Endothelial cell of hepatic sinusoid (primary cell): Measurements from ENCODE around the gene CCDC85B.
"Not testable (repeated sequence)": the region's sequence is repeated elsewhere in the genome, so short reads cannot be mapped to it uniquely, and the experiment has no call there.

Experiments
- in situ Hi-C: cut with HindIII; loops from 2 replicates; pipeline ENCODE4 v1.10.0; 2017; ENCODE audit warnings: low sequenced_read_pairs

The CCDC85B gene

DNA sequence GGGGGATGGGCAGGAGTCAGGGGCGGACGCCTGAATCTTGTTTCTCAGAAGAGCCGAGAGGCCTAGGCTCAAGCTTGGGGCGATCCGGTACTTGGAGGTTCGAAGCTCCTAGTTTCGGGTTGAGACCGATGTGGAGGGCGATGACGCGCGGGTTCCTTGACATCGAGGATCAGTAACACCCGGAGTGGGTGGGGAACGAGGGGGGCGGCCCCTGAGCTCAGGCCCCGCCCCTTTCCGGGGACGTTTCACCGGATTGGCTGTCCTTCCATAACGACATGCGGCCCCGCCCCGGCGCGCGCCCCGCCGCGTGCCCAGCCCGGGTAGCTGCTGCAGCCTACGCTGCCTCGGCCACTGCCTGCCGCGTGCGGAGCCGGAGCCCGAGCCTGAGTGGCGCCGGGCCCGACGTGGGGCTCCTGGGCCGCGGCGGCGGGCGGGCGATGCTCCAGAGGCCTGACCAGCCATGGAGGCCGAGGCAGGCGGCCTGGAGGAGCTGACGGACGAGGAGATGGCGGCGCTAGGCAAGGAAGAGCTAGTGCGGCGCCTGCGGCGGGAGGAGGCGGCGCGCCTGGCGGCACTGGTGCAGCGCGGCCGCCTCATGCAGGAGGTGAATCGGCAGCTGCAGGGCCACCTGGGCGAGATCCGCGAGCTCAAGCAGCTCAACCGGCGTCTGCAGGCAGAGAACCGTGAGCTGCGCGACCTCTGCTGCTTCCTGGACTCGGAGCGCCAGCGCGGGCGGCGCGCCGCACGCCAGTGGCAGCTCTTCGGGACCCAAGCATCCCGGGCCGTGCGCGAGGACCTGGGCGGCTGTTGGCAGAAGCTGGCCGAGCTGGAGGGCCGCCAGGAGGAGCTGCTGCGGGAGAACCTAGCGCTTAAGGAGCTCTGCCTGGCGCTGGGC is at the start of gene CCDC85B:
Gene CCDC85B, plus strand, starts transcription at position 350 of the 895 bp plus-strand sequence. Its CDS starts 111 bp downstream, at position 461.
- in situ Hi-C loops = loop anchor here (10.0 kb wide), 1 partner anchor 256 kb away; the partner anchor contains the start of gene SIPA1

DNA sequence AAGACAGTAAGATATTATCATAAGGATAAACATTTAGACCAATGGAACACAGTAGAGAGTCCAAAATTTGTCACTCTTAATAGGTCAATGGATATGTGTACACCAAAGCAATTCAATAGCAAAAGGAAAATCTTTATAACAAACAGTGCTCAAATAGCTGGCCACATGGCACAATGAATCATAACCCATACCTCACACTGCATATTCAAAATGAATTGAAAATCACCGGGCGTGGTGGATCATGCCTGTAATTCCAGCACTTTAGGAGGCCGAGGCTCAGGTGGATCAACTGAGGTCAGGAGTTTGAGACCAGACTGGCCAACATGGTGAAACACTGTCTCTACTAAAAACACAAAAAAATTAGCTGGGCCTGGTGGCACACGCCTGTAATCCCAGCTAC is 48.3 kb upstream of the CCDC85B start:
- in situ Hi-C loops = loop anchor here (5.0 kb wide), 1 partner anchor 70 kb away; no protein-coding TSS in a partner anchor

DNA sequence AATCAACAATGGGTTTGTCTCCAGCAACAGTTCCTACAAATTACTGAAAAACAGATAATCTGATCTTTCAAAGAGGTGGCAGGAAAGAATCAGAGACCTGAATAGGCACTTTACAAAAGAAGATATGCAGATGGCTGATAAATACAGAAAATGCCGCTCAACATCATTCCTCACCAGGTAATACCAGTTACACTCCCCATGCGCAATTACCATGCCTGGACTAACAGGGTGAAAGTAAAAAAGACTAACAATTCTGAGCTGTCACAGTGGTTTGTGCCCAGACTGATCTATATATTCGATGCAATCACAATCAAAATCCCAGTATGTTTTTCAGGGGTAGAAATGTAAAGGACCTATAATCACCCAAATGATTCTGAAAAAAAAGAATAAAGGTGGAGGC is 46.7 kb upstream of the CCDC85B start:
- in situ Hi-C loops = loop anchor here (5.0 kb wide), 1 partner anchor 72 kb away; no protein-coding TSS in a partner anchor

DNA sequence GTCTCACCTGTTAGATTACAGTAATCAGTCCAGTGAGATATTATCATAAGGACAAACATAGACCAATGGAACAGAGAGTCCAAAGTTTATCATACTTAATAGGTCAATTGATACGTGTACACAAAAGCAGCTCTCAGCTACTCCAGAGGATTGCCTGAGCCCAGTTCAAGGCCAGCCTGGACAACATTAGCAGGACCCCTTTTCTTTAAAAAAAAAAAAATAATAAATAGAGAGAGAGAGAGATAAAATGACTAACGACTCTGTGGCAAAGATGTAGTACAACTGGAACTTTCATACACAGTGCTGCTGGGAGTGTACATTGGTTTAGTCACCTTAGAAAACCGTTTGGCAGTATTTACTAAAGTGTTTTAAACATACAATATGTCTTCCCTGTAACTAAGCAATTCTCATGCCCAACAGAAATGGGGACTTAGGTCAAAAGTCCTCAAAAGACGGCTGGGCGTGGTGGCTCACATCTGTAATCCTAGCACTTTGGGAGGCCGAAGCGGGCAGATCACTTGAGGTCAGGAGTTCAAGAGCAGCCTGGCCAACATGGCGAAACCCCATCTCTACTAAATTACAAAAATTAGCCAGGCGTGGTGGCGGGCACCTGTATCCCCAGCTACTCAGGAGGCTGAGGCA is 46.1 kb upstream of the CCDC85B start:
- in situ Hi-C loops = loop anchor here (5.0 kb wide), 1 partner anchor 72 kb away; no protein-coding TSS in a partner anchor

DNA sequence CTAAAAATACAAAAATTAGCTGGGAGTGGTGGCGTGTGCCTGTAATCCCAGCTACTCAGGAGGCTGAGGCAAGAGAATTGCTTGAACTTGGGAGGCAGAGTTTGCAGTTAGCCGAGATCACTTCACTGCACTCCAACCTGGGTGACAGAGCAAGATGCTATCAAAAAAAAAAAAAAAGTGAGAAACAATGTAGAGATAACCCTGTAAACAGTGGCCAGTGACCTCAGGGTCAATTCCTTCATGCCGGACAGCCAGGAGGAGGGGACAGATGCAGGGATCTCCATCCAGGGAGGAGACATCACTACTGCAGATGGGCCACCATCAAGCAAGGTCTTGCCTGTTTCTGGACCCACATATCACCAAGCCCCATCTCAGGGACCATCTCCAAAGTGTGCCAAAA is 42.7 kb upstream of the CCDC85B start:
- in situ Hi-C loops = no loop called here

DNA sequence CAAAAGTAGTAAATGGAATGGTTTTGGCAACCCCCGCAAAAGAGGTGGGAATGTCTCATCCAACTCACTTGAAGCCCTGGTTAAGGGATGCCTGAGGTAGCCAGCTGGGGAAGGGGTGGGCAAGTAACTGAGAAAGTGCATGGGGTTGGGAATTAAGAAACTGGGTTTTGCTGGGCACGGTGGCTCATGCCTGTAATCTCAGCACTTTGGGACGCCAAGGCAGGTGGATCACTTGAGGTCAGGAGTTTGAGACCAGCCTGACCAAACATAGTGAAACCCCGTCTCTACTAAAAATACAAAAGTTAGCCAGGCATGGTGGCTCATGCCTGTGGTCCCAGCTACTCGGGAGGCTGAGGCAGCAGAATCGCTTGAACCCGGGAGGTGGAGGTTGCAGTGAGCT is 41.8 kb upstream of the CCDC85B start:
- in situ Hi-C loops = not testable (repeated sequence)

DNA sequence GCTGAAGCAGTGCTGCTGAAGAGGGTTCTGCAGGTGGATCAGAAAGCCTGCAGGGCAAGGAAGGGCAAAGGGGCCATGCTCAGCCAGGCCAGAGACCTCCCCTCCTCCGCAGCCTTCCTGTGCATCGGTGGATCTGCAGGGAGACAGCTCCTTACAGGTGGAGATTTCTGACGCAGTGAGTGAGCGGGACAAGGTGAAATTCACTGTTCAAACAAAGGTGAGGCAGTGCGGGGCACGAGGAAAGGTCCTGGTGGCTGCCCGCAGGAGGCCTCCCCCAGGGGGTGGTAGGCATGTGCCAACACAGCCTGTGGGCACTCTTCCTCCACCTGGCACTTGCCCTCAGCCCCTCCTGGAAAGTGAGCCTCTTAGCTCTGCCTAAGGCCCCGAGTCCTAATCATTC is 41.1 kb upstream of the CCDC85B start:
- in situ Hi-C loops = no loop called here

DNA sequence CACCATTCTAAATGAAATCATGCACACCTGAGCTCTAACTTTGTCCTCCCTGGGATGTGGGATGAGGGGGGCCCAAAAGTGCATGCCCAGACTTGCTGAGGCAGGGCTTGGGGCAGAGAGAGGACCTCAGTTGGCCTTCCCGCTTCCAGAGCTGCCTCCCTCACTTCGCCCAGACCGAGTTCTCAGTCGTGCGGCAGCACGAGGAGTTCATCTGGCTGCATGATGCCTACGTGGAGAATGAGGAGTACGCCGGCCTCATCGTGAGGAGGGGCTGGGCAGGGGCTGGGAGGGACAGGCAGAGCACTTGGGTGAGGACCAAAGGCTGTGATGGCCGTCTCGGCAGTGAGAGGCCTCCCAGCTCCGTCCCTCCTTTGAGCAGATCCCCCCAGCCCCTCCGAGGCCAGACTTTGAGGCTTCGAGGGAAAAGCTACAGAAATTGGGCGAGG is 40.7 kb upstream of the CCDC85B start:
- in situ Hi-C loops = no loop called here

DNA sequence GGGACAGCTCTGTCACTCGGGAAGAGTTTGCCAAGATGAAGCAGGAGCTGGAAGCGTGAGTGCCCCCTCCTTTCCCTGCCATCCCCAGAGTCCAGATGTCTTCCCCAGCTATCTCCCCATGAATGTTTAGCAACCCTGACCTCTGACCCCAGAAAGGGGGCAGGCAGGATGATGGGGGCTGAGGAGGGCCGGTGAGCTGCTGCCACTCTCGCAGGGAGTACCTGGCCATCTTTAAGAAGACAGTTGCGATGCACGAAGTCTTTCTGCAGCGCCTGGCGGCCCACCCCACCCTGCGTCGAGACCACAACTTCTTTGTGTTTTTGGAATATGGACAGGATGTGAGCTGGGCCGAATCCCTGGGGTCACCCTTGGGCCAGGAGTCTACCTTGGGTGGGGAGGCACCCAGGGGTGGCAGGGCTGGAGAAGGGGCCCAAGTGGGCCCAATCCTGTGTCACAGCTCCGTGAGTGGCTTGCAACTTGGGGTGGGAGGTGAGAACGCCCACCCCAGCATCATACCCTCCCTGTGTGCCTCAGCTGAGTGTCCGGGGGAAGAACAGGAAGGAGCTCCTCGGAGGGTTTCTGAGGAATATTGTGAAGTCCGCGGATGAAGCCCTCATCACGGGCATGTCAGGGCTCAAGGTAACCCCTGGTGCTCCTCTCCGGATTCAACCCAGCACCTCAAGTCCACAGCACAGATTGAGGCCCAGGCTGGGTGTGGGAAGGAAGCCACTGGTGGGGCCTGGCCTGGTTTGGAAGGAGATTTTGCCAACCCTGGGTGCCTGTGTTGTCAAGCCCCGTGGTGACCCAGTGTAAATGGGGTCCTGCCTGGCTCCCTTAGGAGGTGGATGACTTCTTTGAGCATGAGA is 40.0 kb upstream of the CCDC85B start:
- in situ Hi-C loops = no loop called here

DNA sequence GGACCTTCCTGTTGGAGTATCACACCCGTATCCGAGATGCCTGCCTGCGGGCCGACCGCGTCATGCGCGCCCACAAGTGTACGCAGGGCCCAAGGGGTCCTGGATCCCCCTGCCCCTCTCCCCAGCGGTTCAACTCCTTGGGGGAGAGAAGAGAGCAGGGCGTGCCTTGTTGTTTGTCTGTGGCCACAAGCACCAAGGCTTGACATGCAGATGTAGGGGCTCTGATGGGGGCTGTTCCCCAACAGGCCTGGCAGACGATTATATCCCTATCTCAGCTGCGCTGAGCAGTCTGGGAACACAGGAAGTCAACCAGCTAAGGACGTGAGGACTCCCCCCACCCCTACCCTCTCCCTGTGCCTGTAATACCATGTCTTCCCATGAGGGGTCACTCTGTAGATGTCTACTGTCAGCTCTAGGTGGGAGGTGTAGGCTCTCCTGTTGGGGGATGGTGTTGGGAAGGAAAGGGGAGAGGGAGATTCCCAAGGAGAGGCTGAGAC is 39.3 kb upstream of the CCDC85B start:
- in situ Hi-C loops = no loop called here

DNA sequence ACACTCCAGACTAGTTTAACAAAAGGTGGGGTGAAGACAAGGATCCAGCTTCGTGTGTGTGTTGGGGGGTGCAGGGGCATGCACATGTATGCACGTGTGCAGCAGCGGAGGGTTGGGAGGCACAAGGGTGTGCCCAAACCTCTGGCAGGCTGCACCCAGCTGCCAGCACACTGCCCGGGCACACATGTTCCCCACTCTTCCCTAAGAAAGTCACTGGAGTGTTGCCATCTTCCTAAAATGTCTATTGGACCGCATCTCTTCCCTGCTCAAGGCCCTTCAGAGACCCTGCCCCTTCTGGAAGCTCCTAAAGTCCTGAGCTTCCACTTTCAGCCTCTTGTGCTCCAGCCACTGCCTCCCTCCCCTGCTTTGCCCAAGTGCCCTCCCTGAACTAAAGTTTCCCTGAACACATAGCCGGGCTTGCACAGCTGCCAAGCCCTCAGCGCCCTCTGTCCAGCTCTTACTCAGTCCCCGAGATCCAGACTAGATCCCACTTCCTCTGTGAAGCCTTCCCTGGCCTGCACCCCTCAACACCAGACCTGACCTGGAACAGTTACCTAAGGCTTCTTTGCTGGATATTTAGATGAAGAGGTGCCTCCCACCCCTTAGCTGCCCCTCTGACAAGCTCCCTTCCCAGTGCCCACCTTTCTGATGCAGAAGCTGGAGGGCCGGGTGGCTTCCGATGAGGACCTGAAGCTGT is 38.5 kb upstream of the CCDC85B start:
- in situ Hi-C loops = no loop called here

DNA sequence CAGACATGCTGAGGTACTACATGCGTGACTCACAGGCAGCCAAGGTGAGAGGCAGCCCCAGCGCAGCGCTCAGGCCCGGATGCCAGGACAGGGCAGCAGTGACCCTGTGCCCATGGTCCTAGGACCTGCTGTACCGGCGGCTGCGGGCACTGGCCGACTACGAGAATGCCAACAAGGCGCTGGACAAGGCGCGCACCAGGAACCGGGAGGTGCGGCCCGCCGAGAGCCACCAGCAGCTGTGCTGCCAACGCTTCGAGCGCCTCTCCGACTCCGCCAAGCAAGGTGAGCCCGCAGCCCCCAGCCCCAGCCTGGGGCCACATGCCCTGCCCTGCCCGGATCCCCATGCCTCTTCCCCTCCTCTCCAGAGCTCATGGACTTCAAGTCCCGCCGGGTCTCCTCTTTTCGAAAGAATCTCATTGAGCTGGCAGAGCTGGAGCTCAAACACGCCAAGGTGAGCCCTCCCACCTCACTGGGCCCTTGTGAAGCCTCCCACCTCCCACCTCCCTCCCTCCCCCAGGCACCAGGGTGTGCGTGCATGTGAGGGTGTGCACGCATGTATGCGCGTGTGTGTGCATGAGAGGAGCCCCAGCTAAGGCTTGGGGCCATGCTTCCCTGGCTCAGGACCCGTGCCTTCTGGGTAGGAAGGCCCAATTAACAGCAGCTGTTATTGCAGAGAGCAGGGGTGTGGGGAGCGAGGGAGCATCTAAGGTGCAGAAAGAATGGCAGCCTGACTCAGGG is 37.8 kb upstream of the CCDC85B start:
- in situ Hi-C loops = no loop called here

DNA sequence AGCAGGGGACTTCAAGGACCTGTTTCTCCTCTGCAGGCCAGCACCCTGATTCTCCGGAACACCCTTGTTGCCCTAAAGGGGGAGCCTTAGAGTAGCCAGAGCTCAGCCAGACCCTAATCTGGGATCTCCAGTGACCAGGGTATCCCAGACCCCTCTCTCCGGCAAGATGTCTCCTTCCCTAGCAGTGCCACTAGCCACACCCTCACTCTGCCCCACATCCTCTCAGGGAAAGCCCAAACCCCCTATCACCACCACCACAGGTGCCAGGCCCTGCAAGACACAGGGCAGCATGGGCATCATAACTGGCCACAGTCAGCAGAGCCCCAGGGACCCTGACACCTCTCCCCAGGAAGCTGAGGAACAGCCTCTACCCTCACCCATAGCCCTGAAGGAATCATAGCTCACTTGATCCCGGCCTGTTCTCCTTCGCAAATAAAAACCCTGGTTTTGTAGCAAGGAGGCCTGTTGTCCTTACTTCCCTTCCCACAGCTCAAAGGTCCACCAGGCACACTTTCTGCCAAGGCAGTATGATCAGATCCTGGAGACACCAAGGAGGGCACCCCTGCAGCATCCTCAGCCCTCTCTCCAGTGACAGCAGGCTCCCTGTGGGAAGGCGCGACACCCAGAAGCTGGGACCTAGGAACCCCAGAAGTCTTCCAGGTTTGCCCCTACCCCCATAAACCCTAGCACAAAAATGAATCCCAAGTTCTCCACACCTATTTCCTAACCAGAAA is 37.1 kb upstream of the CCDC85B start:
- in situ Hi-C loops = no loop called here

DNA sequence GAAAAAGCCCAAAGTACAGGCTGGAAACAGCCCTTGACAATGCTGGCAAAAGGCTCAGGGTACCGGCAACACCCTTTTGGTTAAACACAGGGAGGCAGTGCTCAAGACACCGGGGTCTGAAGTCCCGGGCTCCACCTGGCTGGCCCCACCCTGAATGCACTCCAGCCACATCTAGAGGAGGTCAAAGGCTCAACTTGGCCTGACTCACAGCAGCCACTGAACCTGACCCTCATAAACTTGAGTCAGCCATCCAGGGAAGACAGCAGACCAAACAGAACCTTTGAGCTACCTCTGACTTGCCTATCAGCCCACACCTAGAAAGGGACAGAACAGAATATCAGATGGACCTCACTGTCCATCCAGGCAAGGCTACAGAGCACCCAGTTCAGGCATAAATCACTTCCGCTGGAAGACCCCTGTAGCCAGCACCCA is 36.3 kb upstream of the CCDC85B start:
- in situ Hi-C loops = no loop called here

DNA sequence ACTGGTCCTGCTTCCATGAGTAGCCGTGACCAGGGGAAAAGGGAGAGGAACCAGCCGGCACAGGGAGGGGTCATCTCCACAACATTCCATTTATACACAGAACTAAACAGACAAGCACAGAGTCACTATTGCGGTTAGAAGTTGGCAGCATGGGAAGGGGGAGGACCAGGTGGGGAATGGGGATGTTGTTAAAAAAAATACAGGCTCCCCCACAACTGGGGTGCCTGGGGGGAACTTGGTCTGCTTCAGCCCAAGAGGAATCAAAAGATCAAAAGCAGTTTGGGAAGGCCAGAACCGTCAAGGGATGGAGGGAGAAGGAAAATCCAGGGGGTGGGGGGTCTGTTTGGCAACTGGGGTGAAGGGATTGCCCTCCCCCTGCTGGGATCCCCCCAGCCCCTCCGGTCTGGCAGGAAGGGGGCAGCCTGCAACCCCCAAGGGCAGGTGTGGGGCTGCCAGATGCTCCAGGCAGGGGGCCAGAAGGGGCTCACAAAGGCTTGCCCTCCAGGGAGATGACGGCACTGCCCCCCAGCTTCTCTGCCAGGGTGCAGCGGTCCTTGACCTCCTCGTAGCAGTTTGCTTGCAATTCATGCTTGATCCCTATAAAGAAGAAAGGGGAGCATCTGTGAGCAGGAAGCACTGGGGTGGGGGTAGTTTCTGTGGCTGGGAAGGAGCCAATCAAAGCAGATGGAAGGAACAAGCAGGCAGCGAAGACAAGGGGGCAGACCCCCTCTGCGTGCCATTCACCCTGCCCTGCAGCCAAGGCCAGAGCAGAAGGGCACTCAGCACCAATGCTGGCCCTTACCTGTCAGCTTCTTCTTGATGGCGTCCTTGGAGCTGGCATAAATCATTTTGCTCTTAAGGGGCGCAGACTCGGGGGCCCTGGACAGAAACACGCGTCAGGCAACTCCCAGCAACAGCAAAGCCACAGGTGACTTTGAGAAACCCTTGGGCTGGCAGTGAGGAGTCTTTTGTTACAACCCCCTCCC is 35.3 kb upstream of the CCDC85B start:
- in situ Hi-C loops = no loop called here

DNA sequence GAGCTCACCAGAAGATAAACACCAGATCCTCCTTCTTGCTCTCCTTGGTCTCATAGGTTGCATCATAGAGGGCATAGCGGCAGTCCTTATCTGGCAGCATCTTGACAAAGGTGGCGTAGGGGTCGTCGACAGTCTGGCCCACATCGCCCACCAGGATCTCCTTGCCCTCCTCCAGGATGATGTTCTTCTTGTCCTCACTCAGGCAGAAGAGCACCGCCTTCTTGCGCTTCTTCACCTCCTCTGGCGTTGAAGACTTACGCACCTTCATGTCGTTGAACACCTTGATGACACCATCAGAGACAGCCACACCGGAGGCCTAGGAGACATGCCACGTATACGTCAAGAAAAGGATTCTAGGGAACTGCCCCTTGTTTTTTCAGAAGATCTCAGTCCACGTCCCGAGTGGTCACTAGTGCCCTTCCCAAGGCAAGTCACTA is 34.5 kb upstream of the CCDC85B start:
- in situ Hi-C loops = no loop called here

DNA sequence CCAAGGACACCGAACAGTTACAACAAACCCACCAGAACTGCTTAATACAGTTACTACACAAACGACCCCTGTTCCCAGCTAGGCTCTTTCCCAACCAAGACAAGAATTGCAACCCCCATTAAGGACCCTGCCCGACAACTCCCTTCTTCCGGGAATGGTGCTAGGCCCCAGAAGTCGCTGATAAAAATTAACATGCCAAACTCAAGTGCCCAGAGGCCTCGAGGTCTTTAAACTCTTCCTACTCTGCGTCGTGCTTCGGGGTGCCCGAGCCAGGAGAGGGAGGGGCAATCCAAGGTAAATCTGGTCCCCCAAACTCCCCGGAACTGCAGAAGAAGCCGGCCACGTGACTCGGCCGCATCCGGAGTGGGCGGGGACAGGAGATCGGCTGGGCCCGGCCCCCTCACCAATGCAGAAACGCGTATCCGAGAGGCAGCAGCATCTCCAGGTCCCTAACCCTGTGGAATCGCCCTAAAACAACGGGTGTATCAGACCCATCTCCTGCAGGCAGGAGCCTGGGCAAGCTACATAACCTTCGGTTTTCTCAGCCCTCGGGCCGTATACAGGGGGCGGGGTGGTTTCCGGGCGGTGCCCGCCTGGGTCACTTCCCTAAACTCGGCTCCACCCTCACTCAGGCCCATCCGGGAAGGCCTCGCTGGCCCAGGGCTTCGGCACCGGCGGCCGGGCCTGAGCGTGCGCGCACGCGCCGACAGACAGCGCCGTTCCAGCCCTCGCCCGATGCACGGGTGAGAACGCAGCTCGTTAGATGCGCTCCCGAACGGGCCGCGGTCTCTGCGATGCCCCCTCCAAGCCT is 33.6 kb upstream of the CCDC85B start:
- in situ Hi-C loops = no loop called here
